Globus pallidus (tissue), 1 donor: ENCODE measurements around the gene MACROD2.
A peak's percentile ranks its signal among the peaks of the same experiment; 100 is the strongest.
"Not testable (repeated sequence)": the region's sequence is repeated elsewhere in the genome, so short reads cannot be mapped to it uniquely, and the experiment has no call there.

Experiments
- DNase-seq: peaks from one replicate; pipeline ENCODE4 v3.0.0-alpha.2; 2015; ENCODE audit warnings: low spot score

Gene MACROD2

GRCh38 chr20:14266246-14266645, 270.9 kb downstream of the MACROD2 start:
- DNase-seq: no peak

- DNase-seq: not testable (repeated sequence)
Observed at GRCh38 chr20:14270751-14271150, 275.4 kb downstream of the MACROD2 start.

GRCh38 chr20:14282140-14282539, 286.8 kb downstream of the MACROD2 start:
- DNase-seq: no peak

GRCh38 chr20:14284443-14284842, 289.1 kb downstream of the MACROD2 start:
- no peak for DNase-seq

- no peak for DNase-seq
Observed at GRCh38 chr20:14288341-14289330, 293.3 kb downstream of the MACROD2 start.

GRCh38 chr20:14291502-14291901, 296.2 kb downstream of the MACROD2 start:
- no peak for DNase-seq

GRCh38 chr20:14295238-14295637, 299.9 kb downstream of the MACROD2 start:
- DNase-seq: no peak

- DNase-seq: no peak
Observed at GRCh38 chr20:14295770-14296309, 300.5 kb downstream of the MACROD2 start.

- DNase-seq: no peak
Observed at GRCh38 chr20:14299831-14300230, 304.5 kb downstream of the MACROD2 start.

GRCh38 chr20:14303106-14303505, 307.8 kb downstream of the MACROD2 start:
- no peak for DNase-seq

- no peak for DNase-seq
Observed at GRCh38 chr20:14303651-14304050, 308.3 kb downstream of the MACROD2 start.

- no peak for DNase-seq
Observed at GRCh38 chr20:14304472-14304871, 309.2 kb downstream of the MACROD2 start.

GRCh38 chr20:14307956-14308355, 312.6 kb downstream of the MACROD2 start:
- DNase-seq: no peak

GRCh38 chr20:14310977-14311627, 315.8 kb downstream of the MACROD2 start:
- DNase-seq: no peak

- no peak for DNase-seq
Observed at GRCh38 chr20:14312001-14312400, 316.7 kb downstream of the MACROD2 start.

GRCh38 chr20:14313341-14314020, 318.2 kb downstream of the MACROD2 start:
- DNase-seq: no peak

GRCh38 chr20:14319704-14320103, 324.4 kb downstream of the MACROD2 start:
- DNase-seq: no peak

GRCh38 chr20:14331646-14332045, 336.3 kb downstream of the MACROD2 start:
- DNase-seq: no peak

GRCh38 chr20:14332866-14333265, 337.6 kb downstream of the MACROD2 start:
- peak; percentile 16 for DNase-seq

GRCh38 chr20:14333721-14334120, 338.4 kb downstream of the MACROD2 start:
- DNase-seq: peak; percentile 29

GRCh38 chr20:14334306-14334930, 339.1 kb downstream of the MACROD2 start:
- DNase-seq: peak; percentile 82

GRCh38 chr20:14335052-14335451, 339.7 kb downstream of the MACROD2 start:
- peak; percentile 13 for DNase-seq
